Measurements from ENCODE around the gene CYP3A4.

The CYP3A4 gene

GRCh38 chr7:99707096-99707495 is 76.9 kb downstream of the CYP3A4 start:
- H3K36me3 ChIP-seq, result no peaks in the 10 kb centered on the region
- peaks cover 5% of the 10 kb centered on the region for H3K9me3 ChIP-seq (ENCODE audit: severe bottlenecking)
- TF ChIP-seq CTCF (IDR thresholded peaks at IDR 0.05; ENCODE audit: low read depth, low read length), result no peak
- H3K27ac ChIP-seq, result no peak overlapping the region
- no peak for DNase-seq
- no peak overlapping the region for H3K4me3 ChIP-seq (ENCODE audit: low read depth, low read length)
- no peaks in the 10 kb centered on the region for H3K27me3 ChIP-seq (ENCODE audit: insufficient read depth, low read depth, severe bottlenecking)

All from WERI-Rb-1 (cell line).